ENCODE measurements around the gene LPP.

LPP gene

DNA sequence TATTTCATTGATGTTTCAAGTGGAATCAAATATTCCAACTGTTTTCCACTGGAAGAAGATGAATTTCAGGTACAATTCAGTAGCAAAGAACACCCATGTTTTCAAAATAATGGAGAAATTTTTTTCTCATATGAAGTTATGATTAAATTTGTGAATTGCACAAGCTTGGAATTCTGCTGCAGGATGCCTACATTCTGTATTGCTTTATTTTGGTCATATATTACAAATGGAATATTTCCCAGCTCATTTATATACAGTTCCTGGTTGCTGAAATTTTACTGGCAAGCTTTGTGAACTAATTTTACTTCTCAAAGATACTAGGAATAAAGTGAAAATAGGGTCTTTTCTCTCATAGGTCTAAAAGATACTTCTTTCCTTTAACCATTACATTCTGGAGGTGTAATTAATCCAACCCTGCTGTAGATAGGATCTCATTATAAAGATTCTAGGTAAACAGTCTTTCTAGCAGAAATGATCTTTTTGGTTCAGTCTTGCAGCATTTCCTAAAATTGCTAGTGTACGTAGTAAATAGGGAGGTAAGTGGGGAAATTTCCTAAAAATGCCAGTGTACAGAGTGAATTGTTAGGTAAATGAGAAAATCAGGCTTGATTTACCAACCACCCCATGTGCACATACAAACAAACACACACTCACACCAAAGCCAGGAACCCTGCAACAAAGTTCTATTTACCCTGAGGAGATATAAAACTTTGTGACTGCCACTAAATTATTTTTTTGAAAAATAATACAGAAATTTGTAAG is 624.3 kb downstream of the LPP start:
- no peak for DNase-seq

DNA sequence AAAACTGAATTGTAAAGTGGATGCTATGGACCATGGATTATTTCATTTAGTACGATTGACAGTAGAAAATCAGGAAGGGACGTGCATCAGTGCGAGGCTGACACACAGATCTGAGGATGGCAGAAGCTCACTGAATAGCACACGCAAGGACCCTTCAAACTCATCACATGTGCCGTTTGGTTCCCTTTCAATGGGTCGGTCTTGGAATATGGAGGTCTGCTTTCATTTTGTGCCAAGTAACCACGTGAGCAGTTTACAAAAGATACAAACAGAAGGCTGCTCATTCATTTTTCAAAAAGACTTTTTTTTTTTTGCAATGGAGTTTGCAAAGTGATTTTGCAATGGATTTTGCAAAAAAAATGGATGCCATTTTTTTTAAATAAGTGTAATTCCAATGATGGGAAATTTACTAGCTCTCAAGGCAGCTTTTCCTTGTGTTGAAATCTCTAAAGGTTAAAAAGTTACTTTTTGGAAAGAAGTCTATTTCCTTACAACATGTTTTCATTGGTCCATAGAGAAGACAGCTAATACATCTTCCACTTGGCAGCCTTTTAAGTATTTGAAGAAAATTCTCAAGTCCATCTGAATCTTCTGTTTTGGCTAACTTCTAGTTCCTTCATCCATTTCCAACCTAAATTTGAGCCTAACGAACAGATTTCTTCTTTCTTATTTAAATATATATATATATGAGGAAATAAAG is 625.5 kb downstream of the LPP start:
- no peak for DNase-seq

DNA sequence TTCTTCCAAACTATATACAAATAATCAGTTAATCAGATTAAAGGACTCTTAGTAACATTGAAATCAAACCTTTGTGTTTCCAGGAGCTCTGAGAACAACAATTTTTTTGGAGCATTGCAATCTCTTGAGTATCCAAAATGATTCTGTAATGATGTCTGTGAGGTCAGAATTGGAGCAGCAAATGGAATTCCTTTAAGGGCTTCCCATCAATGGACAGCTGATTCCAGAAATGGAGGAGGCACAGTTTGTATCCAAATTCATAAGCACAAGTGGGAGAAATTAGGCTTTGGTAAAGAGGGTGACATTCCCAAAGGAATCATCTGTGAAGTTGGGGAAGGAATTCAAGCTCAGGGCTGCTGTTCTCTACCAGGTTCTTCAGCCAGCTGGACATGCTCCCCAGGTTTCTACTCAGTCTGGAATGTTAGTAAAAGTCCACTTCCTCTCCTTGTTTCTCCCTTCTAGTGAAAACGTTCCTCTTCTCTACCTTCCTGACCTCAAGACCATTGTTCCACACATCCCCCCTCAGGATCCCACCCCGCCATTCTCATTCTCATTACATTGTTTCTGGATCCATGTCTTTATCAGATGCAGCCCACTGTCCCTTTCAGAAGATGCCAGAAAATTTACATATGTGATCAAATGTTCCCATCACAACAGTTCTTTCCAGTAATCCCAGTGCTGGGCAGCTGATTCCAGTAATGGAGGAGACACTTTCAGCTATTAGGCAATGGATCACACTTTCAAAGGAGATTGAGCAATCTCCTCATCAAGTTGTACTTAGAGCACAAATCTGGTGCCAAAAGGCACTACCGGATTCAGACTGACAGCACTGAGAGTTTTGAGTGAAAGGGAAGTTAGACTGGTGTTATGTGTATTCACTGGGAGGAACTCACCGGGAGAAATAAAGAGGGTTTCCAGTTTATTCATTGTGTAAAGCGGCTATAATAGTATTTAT is 626.5 kb downstream of the LPP start:
- DNase-seq, result no peak

DNA sequence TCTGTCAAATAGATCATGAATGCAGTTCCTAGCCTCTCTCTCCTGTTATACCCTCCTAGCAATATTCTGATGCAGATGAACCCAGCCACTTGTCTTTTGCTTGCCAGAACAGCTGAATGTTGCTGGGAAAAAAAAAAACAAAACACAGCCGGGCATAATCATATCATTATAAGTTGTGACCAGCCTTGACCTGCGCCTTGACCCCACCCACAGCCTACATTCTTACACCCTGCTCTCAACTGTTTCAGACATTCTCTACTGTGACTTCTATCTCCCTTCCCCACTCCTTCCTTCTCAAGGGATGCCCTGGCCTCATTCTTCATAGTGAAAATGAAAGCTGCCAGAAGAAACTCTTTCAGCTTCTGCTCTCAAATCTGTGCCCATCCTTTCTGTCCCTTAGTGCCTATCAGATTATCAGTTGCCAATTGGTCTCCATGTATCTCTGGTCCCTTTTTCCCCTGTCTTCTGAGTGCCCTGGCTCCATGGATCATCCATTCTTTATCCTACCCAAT is 628.7 kb downstream of the LPP start:
- no peak for DNase-seq

DNA sequence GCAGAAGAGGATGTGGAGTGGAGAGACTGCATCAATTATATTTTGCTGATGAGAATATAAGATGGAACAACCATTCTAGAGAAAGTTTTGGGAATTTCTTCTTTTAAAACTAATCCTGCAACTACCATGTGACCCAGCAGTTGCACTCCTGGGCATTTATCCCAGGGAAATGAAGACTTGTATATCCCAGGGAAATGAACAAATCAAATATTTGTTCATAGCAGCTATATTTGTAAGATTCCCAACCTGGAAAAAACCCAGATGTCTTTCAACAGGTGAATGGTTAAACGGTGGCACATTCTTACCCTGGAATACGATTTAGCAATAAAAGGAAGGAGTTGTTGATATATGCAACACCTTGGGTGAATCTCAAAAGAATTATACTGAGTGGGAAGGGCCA is 632.5 kb downstream of the LPP start:
- DNase-seq, result no peak

DNA sequence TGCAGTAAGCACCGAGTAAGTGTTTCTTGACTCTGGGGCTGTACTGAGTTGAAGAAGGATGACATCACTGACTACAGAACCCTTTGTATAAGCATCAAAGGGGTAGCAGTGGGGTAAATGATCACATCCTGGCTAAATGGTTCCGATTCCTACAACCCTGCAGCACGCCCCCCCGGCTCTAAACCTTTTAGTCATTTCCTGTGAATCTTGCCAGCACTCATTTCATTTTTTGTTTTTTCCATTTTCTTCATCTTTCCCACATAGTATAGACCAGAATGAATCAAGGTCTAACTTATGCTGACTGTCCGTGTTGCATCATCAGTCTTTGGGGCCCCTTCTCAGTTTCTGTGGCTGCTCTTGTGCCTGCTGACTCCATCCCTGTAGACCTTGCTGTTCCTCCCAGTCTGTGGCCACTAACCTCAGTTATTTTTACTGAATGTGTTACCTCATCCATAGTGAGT is 634.7 kb downstream of the LPP start:
- no peak for DNase-seq

DNA sequence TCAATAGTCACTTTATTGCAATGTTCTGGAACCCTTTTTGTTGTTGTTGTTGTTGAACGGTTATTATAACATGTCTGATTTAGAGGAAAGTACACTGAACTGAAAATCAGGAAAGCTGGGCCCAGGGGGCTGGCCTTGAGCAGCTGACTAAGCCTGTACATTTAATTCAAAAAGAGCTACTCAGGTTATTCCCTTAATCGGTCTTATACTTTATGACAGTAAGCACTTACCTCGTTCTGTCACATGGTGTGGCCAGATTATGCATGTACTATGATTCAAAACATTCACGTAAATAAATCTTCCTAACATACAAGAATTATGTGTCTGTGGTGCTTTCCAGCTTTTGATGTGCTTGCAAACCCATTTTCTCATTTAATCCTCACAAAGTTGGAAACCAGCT is 635.3 kb downstream of the LPP start:
- DNase-seq, result no peak

DNA sequence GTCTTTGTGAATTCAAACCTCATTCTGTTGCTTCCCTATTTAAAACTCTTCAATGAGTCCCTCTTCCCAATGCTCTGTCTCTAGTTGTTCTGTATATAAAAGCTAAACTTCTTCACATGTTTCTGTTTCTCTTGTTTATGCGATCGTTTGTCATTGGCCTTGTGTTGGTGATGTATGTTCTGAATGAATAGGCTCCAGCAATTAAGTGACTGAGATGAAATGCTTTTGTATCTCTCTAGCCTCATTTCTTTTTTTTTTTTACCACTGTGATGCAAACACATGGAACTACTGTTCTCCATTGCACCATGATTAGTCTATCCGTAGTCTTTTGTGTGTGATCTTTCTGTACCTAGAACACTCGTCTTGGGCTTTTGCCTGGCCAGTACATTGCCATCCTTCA is 637.4 kb downstream of the LPP start:
- no peak for DNase-seq

DNA sequence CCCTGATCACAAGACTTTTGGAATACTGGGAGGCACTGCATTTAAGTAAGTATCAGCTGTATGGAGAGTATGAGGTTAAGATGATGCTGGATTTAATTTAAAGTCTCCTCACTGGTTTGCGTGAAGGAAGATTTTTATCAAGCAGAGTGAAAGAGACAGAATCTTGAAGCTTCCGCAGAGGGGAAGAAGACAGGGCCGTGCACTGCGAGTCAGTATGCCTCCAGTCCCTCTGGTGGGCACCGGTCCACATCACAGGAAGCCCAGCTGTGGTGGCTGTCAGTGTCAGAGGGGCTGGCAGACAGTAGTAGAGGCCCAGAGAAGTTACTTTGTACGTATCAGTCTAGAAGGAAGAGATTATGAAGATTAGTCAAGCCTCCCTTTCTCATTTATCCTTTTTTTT is 638.8 kb downstream of the LPP start:
- DNase-seq, result no peak

DNA sequence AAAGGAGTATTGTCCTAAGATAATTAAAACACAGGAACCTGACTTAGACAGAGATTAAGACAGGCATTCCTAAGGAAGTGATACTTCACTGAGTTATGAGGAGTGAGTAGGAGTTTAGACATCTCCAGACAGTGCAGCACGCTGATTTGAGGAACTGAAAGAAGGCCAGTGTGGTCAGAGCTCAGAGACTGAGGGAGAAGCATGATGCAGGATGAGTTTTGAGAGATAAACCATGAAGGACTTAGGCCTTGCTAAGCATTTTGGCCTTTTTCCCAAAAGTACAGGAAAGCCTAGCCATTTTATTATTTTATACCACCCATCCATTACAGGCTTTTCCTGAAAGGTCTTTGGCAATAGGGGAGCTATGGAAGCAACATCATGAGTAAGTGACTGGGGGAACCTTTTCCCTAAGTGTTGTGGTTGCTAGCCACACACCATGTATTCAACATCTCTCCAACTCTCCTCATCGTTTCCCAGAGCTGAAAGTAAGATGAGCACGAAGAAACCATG is 642.2 kb downstream of the LPP start:
- no peak for DNase-seq

DNA sequence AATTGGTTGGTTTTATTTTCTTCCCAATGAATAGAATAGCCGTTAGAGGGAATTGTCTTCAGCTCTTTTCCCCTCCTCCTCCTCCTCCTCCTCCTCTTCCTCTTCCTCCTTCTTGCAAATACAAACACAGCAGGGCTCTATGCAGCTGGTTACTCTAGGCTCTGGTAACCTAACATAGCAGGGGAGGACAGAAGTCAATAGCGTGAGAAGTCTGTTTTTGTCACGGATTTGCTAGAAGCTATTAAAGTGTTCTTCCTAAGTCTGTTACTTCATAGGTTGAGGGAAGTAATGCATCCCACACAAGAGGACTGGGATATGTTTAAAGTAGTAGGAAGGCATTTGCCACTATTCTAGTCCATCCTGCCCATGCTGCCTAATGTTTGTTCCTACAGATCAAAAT is 643.1 kb downstream of the LPP start:
- DNase-seq, result no peak

DNA sequence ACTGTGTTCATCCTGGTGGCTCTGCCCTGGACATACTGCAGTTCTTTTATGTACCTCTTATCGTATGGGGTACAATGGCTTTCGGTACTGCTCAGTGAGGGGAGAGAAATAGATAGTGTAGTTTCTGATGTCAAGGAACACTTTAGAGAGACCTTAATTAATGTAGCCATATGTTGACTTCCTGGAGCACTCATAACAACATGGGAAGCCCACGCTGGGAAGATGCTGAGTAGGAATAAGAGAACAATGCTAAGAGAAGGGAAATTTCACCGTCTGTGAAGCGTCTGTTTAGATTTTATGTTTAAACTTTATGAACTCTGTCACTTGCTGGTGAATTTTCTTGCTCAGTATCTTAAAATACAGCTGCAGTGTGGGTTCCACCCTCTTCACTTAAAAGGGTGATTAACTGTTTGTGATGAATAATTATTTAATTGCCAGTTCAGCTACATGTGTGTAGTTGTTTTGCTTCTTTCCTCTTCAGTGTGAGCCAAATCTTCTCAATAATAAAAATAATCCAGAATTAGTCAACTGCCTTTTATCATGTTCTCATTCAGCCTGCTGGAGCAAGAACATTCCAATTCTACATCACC is 644.7 kb downstream of the LPP start:
- DNase-seq, result no peak

DNA sequence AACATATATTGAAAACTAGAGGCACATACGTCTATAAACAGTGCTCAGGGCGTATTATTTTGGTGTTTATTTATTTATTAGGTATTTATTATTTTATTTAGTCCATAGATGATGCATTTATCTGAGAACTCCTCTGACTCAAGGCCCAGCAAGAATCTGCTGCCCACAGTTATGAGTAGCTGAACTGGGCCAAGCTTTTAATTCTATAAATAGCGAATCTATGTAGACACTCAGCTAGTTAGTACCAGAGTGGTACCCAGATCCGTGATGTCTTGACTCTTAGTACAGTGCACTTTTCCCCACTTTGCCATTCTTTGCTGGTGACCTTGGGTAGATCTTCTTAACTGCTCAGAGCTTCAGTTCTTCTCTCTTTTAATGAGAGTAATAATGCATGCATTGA is 647.4 kb downstream of the LPP start:
- no peak for DNase-seq

DNA sequence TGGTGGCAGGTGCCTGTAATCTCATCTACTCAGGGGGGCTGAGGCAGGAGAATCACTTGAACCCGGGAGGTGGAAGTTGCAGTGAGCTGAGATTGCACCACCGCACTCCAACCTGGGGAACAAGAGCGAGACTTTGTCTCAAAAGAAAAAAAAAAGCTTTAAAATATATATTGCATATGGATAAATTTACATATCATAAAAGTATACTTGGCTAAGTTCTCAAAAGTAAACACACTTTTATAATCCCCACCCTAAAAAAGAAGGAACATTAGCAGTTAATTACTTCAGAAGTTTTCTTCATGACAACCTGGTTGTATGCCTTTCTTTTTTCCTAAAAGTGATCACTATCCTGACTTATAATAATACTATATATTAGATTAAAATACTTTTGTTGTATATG is 648.7 kb downstream of the LPP start:
- DNase-seq, result no peak

DNA sequence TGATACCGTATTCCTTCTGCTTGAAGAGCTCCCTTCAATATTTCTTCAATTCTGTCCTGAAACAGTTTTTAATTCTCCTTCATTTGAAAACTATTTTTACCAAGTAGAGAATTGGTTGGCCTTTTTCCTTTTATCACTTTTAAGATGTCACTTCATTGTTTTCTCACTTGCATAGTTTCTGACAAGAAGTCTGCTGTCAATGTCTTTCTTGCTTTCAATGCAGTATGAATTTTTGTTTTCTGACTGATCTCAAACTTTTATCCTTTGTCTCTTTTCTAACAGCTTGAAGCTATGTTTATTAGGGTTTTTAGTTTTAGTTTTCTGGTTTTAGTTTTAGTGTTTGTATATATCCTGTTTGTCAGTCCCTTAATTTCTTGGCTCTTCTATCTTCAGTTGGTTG is 653.0 kb downstream of the LPP start:
- no peak for DNase-seq

DNA sequence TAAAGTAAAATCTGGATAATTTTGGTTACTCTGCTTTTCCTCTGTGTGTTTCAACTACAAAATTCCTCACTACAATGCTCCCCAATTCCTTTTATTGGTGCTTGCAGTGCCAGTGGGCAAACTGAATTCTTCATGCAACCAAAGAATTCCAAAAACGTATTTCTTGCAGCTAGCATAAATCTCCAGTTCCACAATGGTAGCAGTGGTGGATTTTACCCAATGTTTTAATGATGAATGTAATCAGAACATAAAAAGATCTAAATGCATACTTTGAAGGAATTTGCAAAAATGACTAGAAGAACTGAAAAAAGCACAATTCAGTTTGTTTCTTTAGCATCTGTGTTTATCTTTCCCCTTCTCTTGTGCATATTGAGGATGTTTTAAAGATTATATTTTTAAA is 658.2 kb downstream of the LPP start:
- no peak for DNase-seq

DNA sequence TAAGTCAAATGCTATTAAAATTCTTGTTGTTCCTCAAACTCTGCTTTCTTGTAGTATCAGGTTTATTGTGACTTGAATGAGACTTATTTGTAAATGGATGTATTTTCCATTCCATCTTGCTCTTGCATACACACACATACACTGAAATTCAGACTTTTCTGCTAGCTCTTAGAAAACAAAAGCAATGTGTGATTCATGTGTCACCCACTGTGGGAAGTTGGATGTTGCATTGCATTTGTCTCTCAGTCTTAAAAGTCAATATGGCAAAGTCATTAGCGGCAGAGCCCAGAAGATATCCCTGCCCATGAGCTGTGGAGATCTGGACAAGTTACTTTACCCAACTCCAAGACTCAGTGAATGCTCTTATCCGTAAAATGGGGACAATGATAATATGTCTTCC is 660.6 kb downstream of the LPP start:
- DNase-seq, result no peak

DNA sequence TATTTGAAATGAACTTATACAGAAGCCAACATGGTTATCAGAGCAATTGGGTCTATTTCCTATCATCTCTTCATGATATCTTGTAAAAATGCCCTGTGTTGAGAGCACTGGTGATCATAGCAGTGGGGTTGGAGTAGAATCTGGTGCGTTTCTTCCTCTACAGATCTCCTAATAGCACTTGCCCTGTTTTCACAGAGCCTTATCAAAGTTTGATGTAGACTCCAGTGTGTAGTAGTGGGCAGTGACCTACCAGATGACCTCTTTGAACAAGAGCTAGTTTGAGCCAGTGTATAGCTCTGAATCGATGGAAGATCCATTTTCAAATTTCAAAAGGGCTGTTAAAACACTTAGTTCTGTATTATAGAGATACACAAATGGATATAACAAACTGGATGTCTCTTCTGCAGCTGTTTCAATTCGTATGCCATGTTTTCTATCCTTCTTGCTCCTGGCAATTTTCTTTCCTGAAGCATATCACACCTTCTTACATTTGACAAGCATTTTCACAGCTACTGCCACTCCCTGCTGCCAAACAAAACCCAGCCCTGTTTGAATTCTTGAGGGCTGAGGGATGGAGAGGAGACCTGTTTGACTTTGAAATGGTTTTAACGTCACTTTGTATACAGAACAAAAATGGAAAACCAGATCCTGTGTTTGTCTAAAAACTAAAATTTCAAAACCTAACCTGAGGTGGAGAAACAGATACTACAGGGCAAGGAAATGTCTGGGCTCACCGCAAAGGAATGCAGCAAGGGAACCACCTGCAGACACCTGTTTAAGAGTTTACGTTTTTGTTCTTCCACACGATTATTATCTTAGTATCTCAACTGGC is 663.4 kb downstream of the LPP start:
- no peak for DNase-seq

DNA sequence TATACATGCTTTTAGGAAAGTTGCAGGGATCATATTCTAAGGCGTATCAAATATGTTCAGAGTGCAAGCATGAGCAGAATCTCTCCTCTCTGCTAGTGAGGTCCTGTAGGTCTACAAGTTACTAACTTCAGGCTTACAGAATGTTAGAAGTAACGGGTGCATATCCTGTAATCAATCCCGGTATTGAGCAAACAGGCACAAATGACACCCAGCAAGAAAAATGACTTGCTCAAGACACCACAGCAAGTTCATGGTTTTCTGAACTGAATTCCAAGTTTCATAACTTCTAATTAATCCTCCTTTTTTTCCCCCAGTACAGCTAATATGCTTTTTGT is 663.9 kb downstream of the LPP start:
- no peak for DNase-seq

DNA sequence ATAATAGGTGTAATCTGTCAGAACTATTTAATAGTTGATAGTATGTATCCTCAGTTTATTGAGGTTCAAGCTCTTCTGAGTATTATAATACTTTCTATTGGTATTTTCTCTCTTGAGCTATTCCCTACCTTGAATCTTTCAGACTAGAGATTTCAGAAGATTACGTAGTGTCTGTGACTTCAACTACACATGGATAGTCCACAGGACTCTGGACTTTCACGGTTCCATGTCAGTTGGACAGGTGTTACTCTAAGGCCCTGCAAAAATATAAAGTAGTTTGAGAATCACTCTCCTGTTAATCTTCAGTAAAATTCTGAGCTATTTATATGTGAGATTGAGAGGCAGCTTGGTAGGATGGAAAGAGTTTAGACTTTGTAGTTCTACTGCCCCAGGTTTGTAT is 664.3 kb downstream of the LPP start:
- no peak for DNase-seq

DNA sequence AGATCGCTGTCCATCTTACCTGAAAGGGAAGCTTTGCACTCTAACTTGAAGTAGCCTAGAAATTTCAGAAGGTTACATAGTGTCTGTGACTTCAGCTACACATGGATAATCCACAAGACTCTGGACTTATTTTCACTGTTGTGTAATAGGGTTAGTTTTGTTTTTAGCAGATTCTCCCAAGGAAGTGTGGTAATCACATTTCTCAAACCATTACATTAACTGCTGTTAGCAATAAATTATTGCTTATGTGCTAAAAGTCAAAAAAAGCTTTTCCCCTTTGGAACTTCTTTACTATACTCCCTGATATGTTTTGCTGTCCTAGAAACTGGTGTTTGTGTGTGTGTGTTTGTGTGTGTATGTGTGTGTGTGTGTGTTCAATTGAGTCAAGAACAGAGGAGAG is 666.0 kb downstream of the LPP start:
- no peak for DNase-seq

DNA sequence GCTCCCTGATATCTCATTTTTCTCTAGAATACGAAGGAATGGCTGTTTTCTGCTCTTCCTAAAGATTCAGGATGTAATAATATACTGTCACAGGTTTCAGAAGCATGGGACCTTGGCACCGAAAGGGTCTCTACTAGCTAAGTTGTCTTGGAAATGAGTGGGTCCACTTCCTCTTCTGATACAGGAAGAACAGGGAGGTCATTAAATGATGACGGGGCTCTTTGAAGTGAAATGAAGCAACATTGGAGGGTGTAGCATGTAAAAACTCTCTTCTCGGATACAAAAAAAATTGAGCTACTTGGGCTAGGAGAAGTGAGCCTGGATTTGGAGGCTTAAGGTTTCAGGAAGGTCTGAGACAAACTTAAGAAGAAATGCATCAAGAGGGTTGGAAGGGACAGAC is 668.0 kb downstream of the LPP start:
- no peak for DNase-seq

Data from KG1 (cell line).